Heart right ventricle (tissue), 16 donors: ENCODE data around the gene NSF. TPM values are rescaled to one million over a fixed set of nuclear protein-coding genes. Genes with fewer than 3 reads are reported as not detected.
A peak's percentile ranks its signal among the peaks of the same experiment; 100 is the strongest.
"Not testable (repeated sequence)": the region's sequence is repeated elsewhere in the genome, so short reads cannot be mapped to it uniquely, and the experiment has no call there.

ENCODE experiments used
- ATAC-seq, 8 donors: fragments of 200-7000 bp; cut with Tn5 transposase; one replicate each; pipeline ENCODE4 v1.9.1; 2020; ENCODE audit warnings: mild to moderate bottlenecking in 8 of 8, moderate library complexity in 8 of 8, moderate number of reproducible peaks in 1 of 8
- DNase-seq, 2 donors: peaks; one replicate each; pipeline ENCODE4 v3.0.0-alpha.2; 2020
- H3K27ac ChIP-seq, 10 donors: fragments of 200-600 bp; sonication (generic) in 2 of 10; one replicate each; pipeline versions ENCODE4 v1.5.0 to v1.8.0; 2020 to 2022; ENCODE audit warnings: mild to moderate bottlenecking in 3 of 10
- H3K27me3 ChIP-seq, 7 donors: fragments of 200-600 bp; one replicate each; pipeline ENCODE4 v1.8.0; 2021 to 2022; ENCODE audit warnings: mild to moderate bottlenecking in 2 of 7
- H3K36me3 ChIP-seq, 9 donors: fragments of 200-600 bp; sonication (generic) in 1 of 9; one replicate each; pipeline versions ENCODE4 v1.5.0 to v1.8.0; 2020 to 2022; ENCODE audit warnings: mild to moderate bottlenecking in 2 of 9
- H3K4me1 ChIP-seq, 9 donors: fragments of 200-600 bp; sonication (generic) in 1 of 9; one replicate each; pipeline versions ENCODE4 v1.5.0 to v1.8.0; 2020 to 2022; ENCODE audit warnings: mild to moderate bottlenecking in 4 of 9
- H3K4me3 ChIP-seq, 10 donors: fragments of 200-600 bp; sonication (generic) in 2 of 10; one replicate each; pipeline versions ENCODE4 v1.5.0 to v1.8.0; 2020 to 2022; ENCODE audit warnings: mild to moderate bottlenecking in 7 of 10, moderate library complexity in 2 of 10
- H3K9me3 ChIP-seq, 11 donors: fragments of 200-600 bp in 10 of 11; sonication (generic) in 2 of 11; one replicate each; pipeline versions ENCODE4 v1.5.0 to v1.8.0; 2013 to 2022; ENCODE audit warnings: mild to moderate bottlenecking in 2 of 11, control low read depth in 1 of 11, moderate library complexity in 1 of 11
- CTCF ChIP-seq, 9 donors: fragments of 200-600 bp; sonication (generic) in 2 of 9; IDR thresholded peaks; one replicate each; pipeline versions ENCODE4 v1.5.0 to v1.8.0; 2021 to 2022; ENCODE audit warnings: antibody characterized with exemption in 9 of 9, mild to moderate bottlenecking in 5 of 9, moderate library complexity in 1 of 9
- WGBS, 2 donors: extraction: QIAGEN DNeasy Blood & Tissue Kit; methylation state at CpG; one replicate each; pipeline ENCODE4 v1.1.7; 2013; ENCODE audit warnings: inconsistent platforms in 1 of 2; 5-methylcytosine and 5-hydroxymethylcytosine counted together
- intact Hi-C, 10 donors: fragments of 100-400 bp; cut with DNase I; formaldehyde crosslinking; loops; one replicate each; pipeline versions ENCODE4 v1.11.1 to v1.14.2; 2022
- polyA plus RNA-seq, 2 donors: library from polyadenylated mRNA; stranded (reverse); fragments of 200-250 nt; gene quantifications; one replicate each; pipeline ENCODE4 v1.2.3, GENCODE V29; 2013
- total RNA-seq, 10 donors: library from RNA; stranded (reverse); fragmentation: NEBNext Ultra II Directional in 3 of 10; extraction: Animal tissue kit (Norgen Biotek cat#: 25700) in 3 of 10; gene quantifications; one replicate each; pipeline versions ENCODE4 v1.2.1 to v1.2.4, GENCODE V29; 2021 to 2023
- donor health status: Arrhythmogenic right ventricular cardiomyopathy.
- donor health status: ischemic (EF 13 %, LVEDD 7.1; RV severe dilation, severe dysfunction).
- donor health status: healthy with polysubstance abuse.
- donor health status: DM: no; HTN: yes; CAD: no.
- donor health status: DM: no; HTN: no; CAD: no.
- donor health status: ischemic (EF 25% LVEDD 6.9; RV normal size, moderate dysfunction).
- donor health status: ischemic (EF 25% LVEDD 5.7; RV mildly dilated, moderate dysfunction).
- donor health status: healthy.
- donor health status: DM: yes; HTN: yes; CAD: no.
- donor health status: Ischemic cardiomyopathy.
- donor health status: ischemic (EF 35%, LVEDD 5.7; RV mildly dilated, moderate dysfunction).
- donor health status: nonischemic (EF 11% LVEDD 7.7; RV severe dilation, severe dysfunction).
- donor health status: DM: yes; HTN: yes; CAD: no.
- donor health status: PGD.
- donor health status: ischemic (EF 29% LVEDD 5.4; RV normal size, mild dysfunction).
- donor health status: nonischemic (EF 23%, LVEDD 6.1; RV moderate dilation, normal function).

NSF gene
- total and polyA plus RNA-seq, 12 donors, result 4.5 to 28.0 (median 19.6) TPM

DNA sequence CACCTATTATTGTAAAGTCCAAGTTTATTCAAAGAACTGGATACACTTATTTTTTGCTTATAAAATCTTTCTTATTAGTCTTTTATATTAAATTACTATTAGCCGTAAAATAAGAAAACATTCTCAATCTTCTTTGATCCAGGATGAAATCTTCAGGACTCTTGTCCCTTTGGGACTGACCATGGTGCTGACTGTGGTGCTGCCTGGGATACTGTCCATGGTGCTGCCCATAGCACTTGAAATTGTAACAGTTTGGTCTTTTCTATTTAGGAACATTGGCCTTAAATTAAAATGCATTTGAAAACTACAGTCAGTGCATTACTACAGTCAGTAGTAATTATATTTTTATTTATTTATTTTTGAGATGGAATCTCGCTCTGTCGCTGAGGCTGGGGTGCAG lies 41.7 kb downstream of the NSF start:
- H3K9me3 ChIP-seq, H3K4me1 ChIP-seq, H3K27ac ChIP-seq, H3K4me3 ChIP-seq, H3K36me3 ChIP-seq, intact Hi-C loops, DNase-seq, H3K27me3 ChIP-seq: not testable (repeated sequence)
- ATAC-seq, result peak in 3 of 8 donors; percentile 52 to 65 (median 54)
- no CpG with 5 or more reads among the region's 3 CpGs for WGBS, 2 donors

DNA sequence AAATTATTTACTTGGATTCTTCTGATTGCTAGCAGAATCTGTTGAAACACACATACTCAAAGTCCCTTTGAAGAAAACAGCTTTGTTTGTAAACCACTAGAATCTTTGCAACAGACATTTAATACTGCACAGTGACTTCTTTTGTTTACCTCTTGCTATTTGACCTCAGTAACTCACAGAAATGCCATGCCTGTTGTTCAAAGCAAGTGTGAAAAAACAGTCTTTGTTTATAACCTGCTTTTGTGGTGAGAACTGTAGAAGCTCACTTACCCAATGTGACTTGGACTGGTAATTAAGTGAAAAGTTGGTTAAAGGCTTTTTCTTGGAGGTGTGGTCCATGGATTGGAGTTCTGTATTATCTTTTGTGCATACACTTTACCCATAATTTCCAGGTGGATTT lies 44.4 kb downstream of the NSF start:
- intact Hi-C loops, H3K36me3 ChIP-seq: not testable (repeated sequence)

DNA sequence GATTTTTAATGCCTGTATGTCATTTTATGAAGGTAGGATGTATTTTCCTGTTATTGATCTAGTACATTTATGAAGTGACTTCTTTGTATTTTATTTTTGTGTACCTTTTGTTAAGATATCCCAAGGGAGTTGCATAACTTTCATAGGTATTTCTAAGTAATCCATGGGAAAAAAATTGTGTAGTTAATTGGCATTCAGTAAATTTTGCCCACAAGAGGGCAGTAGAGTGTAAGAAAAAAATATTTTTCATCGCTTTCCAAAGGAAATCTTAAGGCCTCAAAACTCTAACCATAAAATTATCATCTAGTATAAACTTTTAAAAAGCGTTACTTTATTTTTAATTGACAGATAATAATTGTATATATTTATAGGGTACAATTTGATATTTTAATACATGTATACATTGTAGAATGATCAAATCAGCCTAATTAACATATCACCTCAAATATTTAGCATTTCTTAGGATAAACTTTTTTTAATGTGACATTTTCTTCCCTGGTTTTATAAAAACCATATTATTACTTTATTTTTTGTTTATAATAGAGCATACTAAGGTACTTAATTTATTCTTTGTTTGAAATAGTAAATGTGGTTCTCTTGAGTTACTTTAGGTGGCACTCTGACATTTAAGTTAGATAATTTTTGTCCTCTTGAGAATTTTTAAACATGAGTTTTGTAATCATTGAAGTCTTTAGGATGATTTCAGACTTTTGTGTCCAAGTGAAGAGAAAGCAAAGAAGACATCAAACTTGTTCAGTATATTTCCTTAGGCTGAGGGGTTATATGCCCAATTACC lies 51.6 kb downstream of the NSF start:
- ATAC-seq, H3K36me3 ChIP-seq, H3K27me3 ChIP-seq, DNase-seq, H3K9me3 ChIP-seq, H3K27ac ChIP-seq, H3K4me1 ChIP-seq, intact Hi-C loops, H3K4me3 ChIP-seq: not testable (repeated sequence)
- WGBS, 2 donors, result no CpG with 5 or more reads among the region's 2 CpGs
- TF ChIP-seq CTCF (IDR thresholded peaks at IDR 0.05), result peak in 1 of 9 donors; percentile 11

More for the DNA sequence above, 44.4 kb downstream of the NSF start:
- H3K27me3 ChIP-seq, H3K9me3 ChIP-seq, ATAC-seq, H3K27ac ChIP-seq, H3K4me1 ChIP-seq, DNase-seq, H3K4me3 ChIP-seq: not testable (repeated sequence)

GRCh38 chr17:46647251-46647650 lies 56.8 kb downstream of the NSF start:
- H3K27me3 ChIP-seq, H3K9me3 ChIP-seq, DNase-seq, intact Hi-C loops, H3K27ac ChIP-seq, ATAC-seq, H3K4me3 ChIP-seq, H3K4me1 ChIP-seq, H3K36me3 ChIP-seq: not testable (repeated sequence)
- WGBS, 2 donors, result no CpG with 5 or more reads among the region's 2 CpGs

GRCh38 chr17:46647688-46648278 lies 57.3 kb downstream of the NSF start:
- H3K4me3 ChIP-seq, ATAC-seq, H3K36me3 ChIP-seq, H3K9me3 ChIP-seq, H3K27me3 ChIP-seq, intact Hi-C loops, DNase-seq, H3K4me1 ChIP-seq, H3K27ac ChIP-seq: not testable (repeated sequence)
- no CpG with 5 or more reads among the region's 2 CpGs for WGBS, 2 donors

- 96 to 98% methylated on average over 7 of the region's 7 CpGs for WGBS, 2 donors
- not testable (repeated sequence) for ATAC-seq
These were observed 58.8 kb downstream of the NSF start for GRCh38 chr17:46649246-46649645.

DNA sequence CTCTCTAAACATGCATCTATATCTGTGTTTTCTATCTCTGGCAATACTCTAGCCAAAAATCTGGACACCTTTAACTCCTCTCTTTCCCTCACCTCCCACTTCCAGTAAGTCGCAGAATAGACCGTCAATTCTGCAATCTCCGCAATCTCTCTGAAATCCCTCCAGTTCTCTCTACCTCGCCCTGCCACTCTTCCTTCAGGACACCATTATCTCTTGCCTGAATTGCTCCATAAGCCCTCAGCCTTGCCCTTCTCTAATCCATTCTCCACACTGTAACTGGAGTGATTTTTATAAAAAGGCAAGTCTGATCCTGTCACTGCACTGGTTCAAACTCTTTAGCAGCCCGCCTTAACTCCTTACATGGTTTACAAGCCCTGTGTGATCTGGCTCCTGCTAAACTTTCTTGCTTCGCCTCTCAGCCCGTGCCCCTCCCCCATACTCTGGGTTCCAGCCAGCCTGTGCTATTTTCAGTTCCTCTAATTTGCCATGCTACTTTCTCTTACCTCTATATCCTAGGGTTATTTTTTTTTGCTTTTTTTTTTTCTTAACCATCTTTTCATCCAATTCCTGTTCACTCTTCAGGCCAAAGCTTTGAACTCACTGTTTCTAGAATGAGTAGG lies 61.7 kb downstream of the NSF start:
- peak; percentile 71 to 94 (median 85) for ATAC-seq
- H3K4me1 ChIP-seq, H3K9me3 ChIP-seq, H3K36me3 ChIP-seq, DNase-seq, H3K4me3 ChIP-seq, H3K27ac ChIP-seq, intact Hi-C loops, H3K27me3 ChIP-seq: not testable (repeated sequence)
- WGBS, 2 donors, result no CpG with 5 or more reads among the region's 7 CpGs

More at GRCh38 chr17:46649246-46649645, 58.8 kb downstream of the NSF start:
- DNase-seq, H3K4me3 ChIP-seq, H3K27me3 ChIP-seq, intact Hi-C loops, H3K27ac ChIP-seq, H3K9me3 ChIP-seq, H3K36me3 ChIP-seq, H3K4me1 ChIP-seq: not testable (repeated sequence)

- H3K27ac ChIP-seq, ATAC-seq, H3K4me3 ChIP-seq, H3K9me3 ChIP-seq, intact Hi-C loops, DNase-seq, H3K4me1 ChIP-seq, H3K36me3 ChIP-seq, H3K27me3 ChIP-seq: not testable (repeated sequence)
- no CpG with 5 or more reads among the region's 5 CpGs for WGBS, 2 donors
These were observed 67.8 kb downstream of the NSF start for GRCh38 chr17:46658235-46658634.

DNA sequence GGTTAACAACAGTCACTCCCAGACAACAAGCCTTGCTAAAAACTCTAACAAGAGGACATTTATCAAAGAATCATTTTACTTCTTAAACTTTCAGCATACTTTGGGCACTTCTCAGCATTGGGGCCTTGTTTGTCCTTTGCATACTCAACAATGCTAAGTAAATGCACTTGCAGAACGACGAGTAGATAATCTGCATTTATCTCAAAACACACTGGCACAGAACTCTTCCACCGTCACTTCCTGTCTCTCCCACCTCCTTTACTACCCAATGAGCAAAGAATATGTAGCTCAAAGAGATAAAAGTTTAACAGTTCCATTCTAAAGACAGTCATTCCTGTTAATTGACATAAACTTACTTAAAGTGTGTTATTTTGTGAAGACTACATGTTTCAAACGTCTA lies 69.2 kb downstream of the NSF start:
- H3K27me3 ChIP-seq, H3K4me3 ChIP-seq, intact Hi-C loops, H3K36me3 ChIP-seq, DNase-seq, H3K9me3 ChIP-seq, ATAC-seq, H3K27ac ChIP-seq, H3K4me1 ChIP-seq: not testable (repeated sequence)
- no CpG with 5 or more reads among the region's 4 CpGs for WGBS, 2 donors

- no CpG with 5 or more reads among the region's 1 CpG for WGBS, 2 donors
- H3K4me1 ChIP-seq, H3K36me3 ChIP-seq, H3K4me3 ChIP-seq, H3K27me3 ChIP-seq, ATAC-seq, H3K9me3 ChIP-seq, intact Hi-C loops, H3K27ac ChIP-seq, DNase-seq: not testable (repeated sequence)
These were observed 72.7 kb downstream of the NSF start for GRCh38 chr17:46663123-46663522.
